GM21825 (cell line): ENCODE measurements around the gene CEP128.

ENCODE experiments used
- ATAC-seq: cut with Tn5 transposase; IDR thresholded peaks from one replicate; pipeline ENCODE4 v1.9.1; 2021; ENCODE audit warnings: mild to moderate bottlenecking, moderate library complexity; ENCODE audit not compliant: unreplicated experiment

The CEP128 gene

GRCh38 chr14:80565001-80565400 is 376.5 kb downstream of the CEP128 start:
- no peak for ATAC-seq

GRCh38 chr14:80564051-80564450 is 377.5 kb downstream of the CEP128 start:
- no peak for ATAC-seq

GRCh38 chr14:80560800-80561657 is 380.5 kb downstream of the CEP128 start:
- ATAC-seq = no peak

- ATAC-seq = no peak
Measured at GRCh38 chr14:80554139-80554538, 387.4 kb downstream of the CEP128 start.

- ATAC-seq = no peak
Measured at GRCh38 chr14:80549141-80549540, 392.4 kb downstream of the CEP128 start.

- ATAC-seq = no peak
Measured at GRCh38 chr14:80545935-80546854, 395.3 kb downstream of the CEP128 start.

- no peak for ATAC-seq
Measured at GRCh38 chr14:80544366-80544765, 397.2 kb downstream of the CEP128 start.

GRCh38 chr14:80543211-80543610 is 398.3 kb downstream of the CEP128 start:
- ATAC-seq = no peak

- ATAC-seq = no peak
Measured at GRCh38 chr14:80538633-80539375, 402.7 kb downstream of the CEP128 start.

GRCh38 chr14:80537626-80538025 is 403.9 kb downstream of the CEP128 start:
- ATAC-seq = no peak

GRCh38 chr14:80536456-80536855 is 405.1 kb downstream of the CEP128 start:
- ATAC-seq = no peak

GRCh38 chr14:80535171-80535570 is 406.4 kb downstream of the CEP128 start:
- no peak for ATAC-seq

GRCh38 chr14:80523518-80524117 is 417.9 kb downstream of the CEP128 start:
- ATAC-seq = no peak

GRCh38 chr14:80522936-80523335 is 418.6 kb downstream of the CEP128 start:
- ATAC-seq = no peak

GRCh38 chr14:80522411-80522810 is 419.1 kb downstream of the CEP128 start:
- no peak for ATAC-seq

- ATAC-seq = no peak
Measured at GRCh38 chr14:80521456-80521855, 420.1 kb downstream of the CEP128 start.

- ATAC-seq = no peak
Measured at GRCh38 chr14:80519002-80519401, 422.5 kb downstream of the CEP128 start.

GRCh38 chr14:80518173-80518572 is 423.4 kb downstream of the CEP128 start:
- no peak for ATAC-seq

- ATAC-seq = no peak
Measured at GRCh38 chr14:80507292-80507869, 434.2 kb downstream of the CEP128 start.

GRCh38 chr14:80504781-80505180 is 436.8 kb downstream of the CEP128 start:
- no peak for ATAC-seq
